GM18505 (cell line): Measurements from ENCODE around the gene CHRNE.

Experiments used
- ATAC-seq: cut with Tn5 transposase; IDR thresholded peaks from one replicate; pipeline ENCODE4 v1.9.1; 2021; ENCODE audit not compliant: unreplicated experiment
- POLR2A ChIP-seq: IDR thresholded peaks from 4 replicates; pipeline ENCODE4 v1.6.1; 2011; ENCODE audit warnings: borderline replicate concordance; ENCODE audit not compliant: insufficient read depth, insufficient read length; ENCODE audit errors: extremely low read depth

CHRNE gene

GRCh38 chr17:4902540-4902939, 358 bp downstream of the CHRNE start:
- TF ChIP-seq POLR2A: no peak
- ATAC-seq: no peak

GRCh38 chr17:4901648-4902344, 1.1 kb downstream of the CHRNE start:
- no peak for TF ChIP-seq POLR2A
- no peak for ATAC-seq

GRCh38 chr17:4901108-4901647, 1.7 kb downstream of the CHRNE start:
- TF ChIP-seq POLR2A: no peak
- ATAC-seq: no peak

- ATAC-seq: no peak
These were observed 2.4 kb downstream of the CHRNE start for GRCh38 chr17:4900231-4901107.

GRCh38 chr17:4899341-4900230, 3.3 kb downstream of the CHRNE start, which contains the start of gene C17orf107:
Gene C17orf107 (plus strand): TSS chr17:4899536. CDS start chr17:4899763, 227 bp downstream.
- ATAC-seq: peak; percentile 61
- peak; percentile 16 for TF ChIP-seq POLR2A

More at GRCh38 chr17:4900231-4901107, 2.4 kb downstream of the CHRNE start:
- TF ChIP-seq POLR2A: no peak

- peak; percentile 6 for ATAC-seq
- TF ChIP-seq POLR2A: no peak
These were observed 4.0 kb downstream of the CHRNE start for GRCh38 chr17:4898927-4899326.

GRCh38 chr17:4898351-4898750, 4.5 kb downstream of the CHRNE start:
- no peak for TF ChIP-seq POLR2A
- no peak for ATAC-seq

GRCh38 chr17:4897785-4898184, 5.1 kb downstream of the CHRNE start:
- no peak for ATAC-seq
- TF ChIP-seq POLR2A: no peak

- no peak for ATAC-seq
- no peak for TF ChIP-seq POLR2A
These were observed 5.7 kb downstream of the CHRNE start for GRCh38 chr17:4897198-4897687.

- no peak for ATAC-seq
- no peak for TF ChIP-seq POLR2A
These were observed 6.3 kb downstream of the CHRNE start for GRCh38 chr17:4896332-4897197.

- no peak for TF ChIP-seq POLR2A
- no peak for ATAC-seq
These were observed 7.1 kb downstream of the CHRNE start for GRCh38 chr17:4895657-4896331.
